H1 (cell line): Measurements from ENCODE around the gene PTCH1.

ENCODE experiments used
- ATF3 ChIP-seq: IDR thresholded peaks from 2 replicates; pipeline ENCODE4 v1.6.1; 2011; ENCODE audit warnings: low read depth, mild to moderate bottlenecking, low read length; ENCODE audit not compliant: insufficient read depth
- CHD2 ChIP-seq: IDR thresholded peaks from 2 replicates; pipeline ENCODE4 v1.6.1; 2012; ENCODE audit warnings: low read length, improper control_type of control experiment
- CTCF ChIP-seq, 3 experiments: IDR thresholded peaks; 1 replicate in 2 of 3; 2 replicates in 1 of 3; pipeline versions ENCODE4 v1.5.1 to v1.6.1; 2011; ENCODE audit warnings: low read length in 3 of 3, mild to moderate bottlenecking in 3 of 3, inconsistent platforms in 2 of 3, low read depth in 1 of 3, moderate library complexity in 1 of 3; ENCODE audit not compliant: insufficient read depth in 1 of 3; ENCODE audit errors: control extremely low read depth in 1 of 3
- EP300 ChIP-seq, 2 experiments: IDR thresholded peaks; 1 replicate in 1 of 2; 2 replicates in 1 of 2; pipeline ENCODE4 v1.6.1; 2011 to 2012; ENCODE audit warnings: low read depth in 2 of 2, low read length in 2 of 2, mild to moderate bottlenecking in 2 of 2, borderline replicate concordance in 1 of 2, inconsistent platforms in 1 of 2, moderate library complexity in 1 of 2
- EZH2 ChIP-seq: fragments of 200-600 bp; sonication (generic); IDR thresholded peaks from 2 replicates; pipeline ENCODE4 v1.7.1; 2012; ENCODE audit warnings: low read depth, mild to moderate bottlenecking, moderate library complexity, low read length, inconsistent platforms; ENCODE audit not compliant: severe bottlenecking
- GABPA ChIP-seq: IDR thresholded peaks from 2 replicates; pipeline ENCODE4 v1.6.1; 2011; ENCODE audit warnings: mild to moderate bottlenecking, low read length, moderate library complexity, borderline replicate concordance; ENCODE audit not compliant: insufficient read depth
- HDAC2 ChIP-seq, 2 experiments: fragments of 300-600 bp in 1 of 2; sonication (generic) in 1 of 2; IDR thresholded peaks; 2 replicates each; pipeline ENCODE4 v1.6.1; 2011 to 2012; ENCODE audit warnings: low read depth in 2 of 2, low read length in 2 of 2, mild to moderate bottlenecking in 2 of 2, moderate library complexity in 2 of 2, borderline replicate concordance in 1 of 2, inconsistent platforms in 1 of 2
- JUN ChIP-seq: IDR thresholded peaks from 2 replicates; pipeline ENCODE4 v1.6.1; 2011; ENCODE audit warnings: low read depth, mild to moderate bottlenecking, improper control_type of control experiment, low read length
- JUND ChIP-seq: IDR thresholded peaks from 2 replicates; pipeline ENCODE4 v1.6.1; 2011; ENCODE audit warnings: mild to moderate bottlenecking, improper control_type of control experiment, low read length
- MAFK ChIP-seq: IDR thresholded peaks from 2 replicates; pipeline ENCODE4 v1.6.1; 2012; ENCODE audit warnings: low read depth, mild to moderate bottlenecking, improper control_type of control experiment, low read length
- POLR2A ChIP-seq, 2 experiments: IDR thresholded peaks; 1 replicate in 1 of 2; 2 replicates in 1 of 2; pipeline ENCODE4 v1.6.1; 2011; ENCODE audit warnings: low read depth in 2 of 2, low read length in 2 of 2, mild to moderate bottlenecking in 2 of 2; ENCODE audit errors: control extremely low read depth in 1 of 2
- RAD21 ChIP-seq, 2 experiments: IDR thresholded peaks in 1 of 2; conservative IDR thresholded peaks in 1 of 2; 2 replicates each; pipeline ENCODE4 v1.6.1; 2011; ENCODE audit warnings: low read depth in 2 of 2, low read length in 2 of 2, improper control_type of control experiment in 1 of 2, inconsistent platforms in 1 of 2, mild to moderate bottlenecking in 1 of 2, moderate library complexity in 1 of 2
- YY1 ChIP-seq: IDR thresholded peaks from 2 replicates; pipeline ENCODE4 v1.6.1; 2011; ENCODE audit warnings: low read depth, mild to moderate bottlenecking, low read length
- ZNF274 ChIP-seq: IDR thresholded peaks from 2 replicates; pipeline ENCODE4 v1.7.0; 2012; ENCODE audit warnings: low read length, borderline replicate concordance; ENCODE audit errors: extremely low read depth

- no peak for TF ChIP-seq POLR2A (IDR thresholded peaks at IDR 0.05; ENCODE audit: control extremely low read depth in 1 of 2, low read depth in 2 of 2, low read length in 2 of 2)
- no peak for TF ChIP-seq HDAC2 (IDR thresholded peaks at IDR 0.05; ENCODE audit: borderline replicate concordance in 1 of 2, low read depth in 2 of 2, low read length in 2 of 2)
- no peak for TF ChIP-seq CTCF (IDR thresholded peaks at IDR 0.05; ENCODE audit: control extremely low read depth in 1 of 3, insufficient read depth in 1 of 3, low read depth in 1 of 3, low read length in 3 of 3)
- no peak for TF ChIP-seq CHD2
- TF ChIP-seq ZNF274, result no peak
- no peak for TF ChIP-seq JUN
- TF ChIP-seq YY1, result no peak
- no peak for TF ChIP-seq MAFK
- no peak for TF ChIP-seq RAD21 (IDR thresholded peaks at IDR 0.05 in 1 of 2, conservative IDR thresholded peaks at IDR 0.05 in 1 of 2; ENCODE audit: low read depth in 2 of 2, low read length in 2 of 2)
- no peak for TF ChIP-seq EP300 (IDR thresholded peaks at IDR 0.05; ENCODE audit: borderline replicate concordance in 1 of 2, low read depth in 2 of 2, low read length in 2 of 2)
- no peak for TF ChIP-seq GABPA
- TF ChIP-seq EZH2, result no peak
- no peak for TF ChIP-seq ATF3
- no peak for TF ChIP-seq JUND
These were observed 34.1 kb downstream of the PTCH1 start for GRCh38 chr9:95482621-95483020.
